GM12872 (cell line): ENCODE results near the gene PLCH2.

Experiments used
- CTCF ChIP-seq: IDR thresholded peaks from 3 replicates; pipeline ENCODE4 v1.5.1; 2011; ENCODE audit warnings: low read depth, mild to moderate bottlenecking, low read length, moderate library complexity; ENCODE audit not compliant: insufficient read depth

PLCH2 gene

GRCh38 chr1:2506901-2507565 is 30.9 kb downstream of the PLCH2 start:
- no peak for TF ChIP-seq CTCF

- no peak for TF ChIP-seq CTCF
Observed at GRCh38 chr1:2507744-2508155, 31.7 kb downstream of the PLCH2 start.

- TF ChIP-seq CTCF = no peak
Observed at GRCh38 chr1:2508180-2508579, 32.1 kb downstream of the PLCH2 start.

GRCh38 chr1:2508751-2509150 is 32.7 kb downstream of the PLCH2 start:
- TF ChIP-seq CTCF = no peak

GRCh38 chr1:2509589-2509988 is 33.5 kb downstream of the PLCH2 start:
- TF ChIP-seq CTCF = no peak

- no peak for TF ChIP-seq CTCF
Observed at GRCh38 chr1:2510366-2511155, 34.5 kb downstream of the PLCH2 start.

GRCh38 chr1:2512862-2513421 is 36.9 kb downstream of the PLCH2 start:
- TF ChIP-seq CTCF = no peak
